Measurements from ENCODE around the gene TAF15.

TAF15 gene

DNA sequence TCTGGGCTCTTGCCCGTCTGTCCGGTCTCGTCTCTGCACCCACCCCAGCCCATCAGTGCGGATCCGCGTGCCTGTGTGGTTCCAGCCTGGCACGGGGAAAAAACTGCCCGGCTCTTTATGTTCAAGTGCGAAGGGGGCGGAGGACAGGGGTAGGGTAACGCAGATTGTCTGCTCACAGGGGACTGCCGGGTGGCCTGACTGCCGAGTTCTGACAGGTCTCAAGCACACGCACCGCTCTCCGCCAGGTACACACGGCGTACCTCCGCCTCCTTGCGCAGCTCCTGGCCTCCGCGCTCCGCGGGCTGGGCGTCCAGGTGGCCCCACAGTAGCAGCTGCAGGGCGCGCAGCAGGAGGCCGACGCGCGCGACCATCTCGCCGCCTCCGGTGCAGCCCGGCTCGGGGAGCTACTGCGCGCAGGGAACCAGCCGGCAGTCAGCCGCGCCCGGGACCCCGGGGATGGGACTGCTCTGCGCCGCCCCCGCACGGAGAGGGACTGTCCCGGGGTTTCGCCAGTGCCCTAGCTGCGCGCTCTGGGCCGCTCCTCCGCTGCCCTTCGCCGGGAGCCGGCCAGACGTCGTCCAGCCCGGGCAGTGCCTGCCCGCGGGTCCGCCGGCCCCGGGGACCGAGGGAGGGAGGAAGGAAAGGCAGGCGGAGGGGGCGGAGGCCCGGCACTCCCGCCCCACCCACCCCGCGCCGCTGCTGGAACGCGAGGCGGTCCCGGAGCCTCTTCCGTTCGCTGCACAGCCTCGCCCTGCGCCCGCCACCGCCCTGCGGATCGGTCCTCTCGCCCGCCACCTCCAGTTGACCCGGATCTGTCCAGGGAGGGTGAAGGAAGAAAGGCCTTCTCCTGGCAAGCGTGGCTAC, 14.0 kb upstream of the TAF15 start, which contains the start of gene MMP28:
Gene MMP28 (minus strand): TSS at position 635 of the 864 bp plus-strand sequence. CDS start 264 bp downstream, at position 371.
- TF ChIP-seq, protein P1, sequence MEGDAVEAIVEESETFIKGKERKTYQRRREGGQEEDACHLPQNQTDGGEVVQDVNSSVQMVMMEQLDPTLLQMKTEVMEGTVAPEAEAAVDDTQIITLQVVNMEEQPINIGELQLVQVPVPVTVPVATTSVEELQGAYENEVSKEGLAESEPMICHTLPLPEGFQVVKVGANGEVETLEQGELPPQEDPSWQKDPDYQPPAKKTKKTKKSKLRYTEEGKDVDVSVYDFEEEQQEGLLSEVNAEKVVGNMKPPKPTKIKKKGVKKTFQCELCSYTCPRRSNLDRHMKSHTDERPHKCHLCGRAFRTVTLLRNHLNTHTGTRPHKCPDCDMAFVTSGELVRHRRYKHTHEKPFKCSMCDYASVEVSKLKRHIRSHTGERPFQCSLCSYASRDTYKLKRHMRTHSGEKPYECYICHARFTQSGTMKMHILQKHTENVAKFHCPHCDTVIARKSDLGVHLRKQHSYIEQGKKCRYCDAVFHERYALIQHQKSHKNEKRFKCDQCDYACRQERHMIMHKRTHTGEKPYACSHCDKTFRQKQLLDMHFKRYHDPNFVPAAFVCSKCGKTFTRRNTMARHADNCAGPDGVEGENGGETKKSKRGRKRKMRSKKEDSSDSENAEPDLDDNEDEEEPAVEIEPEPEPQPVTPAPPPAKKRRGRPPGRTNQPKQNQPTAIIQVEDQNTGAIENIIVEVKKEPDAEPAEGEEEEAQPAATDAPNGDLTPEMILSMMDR (IDR thresholded peaks at IDR 0.05; ENCODE audit: control insufficient read depth, insufficient read depth, low read depth, low read length, missing control alignments) = no peak
- peak within 1 kb of the TSS; percentile 24 for H3K4me3 ChIP-seq (ENCODE audit: control insufficient read depth, low read depth, low read length)
- no peak for DNase-seq (ENCODE audit: low read depth)

DNA sequence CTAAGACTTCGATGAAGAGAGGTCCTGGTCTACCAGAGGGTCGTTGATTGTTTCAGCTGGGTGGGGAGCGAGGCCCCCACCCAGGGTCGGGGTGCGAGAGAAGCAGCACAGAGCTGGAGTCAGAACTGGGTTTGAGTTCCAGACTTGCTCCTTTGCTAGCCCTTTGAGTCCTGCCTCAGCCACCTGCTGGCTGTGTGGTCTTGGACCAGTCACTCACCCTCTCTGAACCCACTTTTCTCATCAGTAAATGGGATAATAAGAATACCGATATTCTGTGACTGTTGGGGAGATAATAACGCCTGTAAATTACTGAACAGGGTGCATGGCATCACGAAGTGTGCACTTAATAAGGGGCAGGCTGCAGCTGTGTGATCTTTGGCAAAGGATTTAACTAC, 13.4 kb upstream of the TAF15 start:
- no peak for DNase-seq (ENCODE audit: low read depth)
- TF ChIP-seq, protein P1 (IDR thresholded peaks at IDR 0.05; ENCODE audit: control insufficient read depth, insufficient read depth, low read depth, low read length, missing control alignments) = no peak
- peak overlapping the region; percentile 11; the same call in 1 of the 2 replicates for H3K4me3 ChIP-seq (ENCODE audit: control insufficient read depth, low read depth, low read length)

- no peak for DNase-seq (ENCODE audit: low read depth)
- TF ChIP-seq, protein P1 (IDR thresholded peaks at IDR 0.05; ENCODE audit: control insufficient read depth, insufficient read depth, low read depth, low read length, missing control alignments) = no peak
- no peak overlapping the region for H3K4me3 ChIP-seq (ENCODE audit: control insufficient read depth, low read depth, low read length)
These were observed 12.3 kb upstream of the TAF15 start for GRCh38 chr17:35796942-35797341.

- no peak overlapping the region for H3K4me3 ChIP-seq (ENCODE audit: control insufficient read depth, low read depth, low read length)
- DNase-seq (ENCODE audit: low read depth) = no peak
- TF ChIP-seq, protein P1 (IDR thresholded peaks at IDR 0.05; ENCODE audit: control insufficient read depth, insufficient read depth, low read depth, low read length, missing control alignments) = no peak
These were observed 11.9 kb upstream of the TAF15 start for GRCh38 chr17:35797370-35797769.

GRCh38 chr17:35797918-35798317, 11.4 kb upstream of the TAF15 start:
- TF ChIP-seq, protein P1 (IDR thresholded peaks at IDR 0.05; ENCODE audit: control insufficient read depth, insufficient read depth, low read depth, low read length, missing control alignments) = no peak
- no peak for DNase-seq (ENCODE audit: low read depth)
- H3K4me3 ChIP-seq (ENCODE audit: control insufficient read depth, low read depth, low read length) = no peak overlapping the region

GRCh38 chr17:35799942-35800341, 9.3 kb upstream of the TAF15 start:
- TF ChIP-seq, protein P1 (IDR thresholded peaks at IDR 0.05; ENCODE audit: control insufficient read depth, insufficient read depth, low read depth, low read length, missing control alignments) = no peak
- no peak for DNase-seq (ENCODE audit: low read depth)

More at GRCh38 chr17:35799942-35800341, 9.3 kb upstream of the TAF15 start:
- no peak overlapping the region for H3K4me3 ChIP-seq (ENCODE audit: control insufficient read depth, low read depth, low read length)
